ENCODE data around the gene COL15A1. TPM values are rescaled to one million over a fixed set of nuclear protein-coding genes. Genes with fewer than 3 reads are reported as not detected.

Gene COL15A1
- total RNA-seq, 1 experiment from 2014 or later = not detected

GRCh38 chr9:99031319-99031718 lies 87.6 kb downstream of the COL15A1 start:
- BruUV-seq (replicated peaks) = no TSS peak
- Mint-ChIP-seq H3K9me3 (ENCODE audit: unreplicated experiment) (no peaks in the 10 kb centered on the region), H3K4me3 (ENCODE audit: unreplicated experiment) (no peak overlapping the region), H3K27me3 (ENCODE audit: insufficient read depth, unreplicated experiment) (no peaks in the 10 kb centered on the region), H3K4me1 (ENCODE audit: insufficient read depth, unreplicated experiment) (peaks cover 8% of the 10 kb centered on the region), H3K27ac (ENCODE audit: low read depth, unreplicated experiment) (no peak overlapping the region), H3K36me3 (ENCODE audit: insufficient read depth, unreplicated experiment) (no peaks in the 10 kb centered on the region)
- intact Hi-C loops (cut with micrococcal nuclease) = no loop called here
- DNase-seq (ENCODE audit: unreplicated experiment) = no peak
- POLR2A ChIA-PET = no interaction called here
- CTCF ChIA-PET = no interaction called here
- no peak for TF ChIP-seq CTCF (IDR thresholded peaks at IDR 0.05; ENCODE audit: unreplicated experiment)

- POLR2A ChIA-PET = no interaction called here
- no TSS peak for BruUV-seq (replicated peaks)
- H3K27me3 Mint-ChIP-seq (ENCODE audit: insufficient read depth, unreplicated experiment) = no peaks in the 10 kb centered on the region
These were observed 88.3 kb downstream of the COL15A1 start for GRCh38 chr9:99031994-99032393.

GRCh38 chr9:99034149-99034548 lies 90.4 kb downstream of the COL15A1 start:
- TF ChIP-seq CTCF (IDR thresholded peaks at IDR 0.05; ENCODE audit: unreplicated experiment) = no peak
- H3K4me1 Mint-ChIP-seq (ENCODE audit: insufficient read depth, unreplicated experiment) = peaks cover 8% of the 10 kb centered on the region
- no peak overlapping the region for H3K27ac Mint-ChIP-seq (ENCODE audit: low read depth, unreplicated experiment)
- intact Hi-C loops (cut with micrococcal nuclease) = no loop called here
- no TSS peak for BruUV-seq (replicated peaks)
- no peak overlapping the region for H3K4me3 Mint-ChIP-seq (ENCODE audit: unreplicated experiment)
- ChIA-PET CTCF (interaction anchor here (0.7 to 0.8 kb wide), 2 partner anchors 39 to 1131 kb away, joined by 3 read pairs; no protein-coding TSS in a partner anchor), POLR2A (no interaction called here)
- H3K27me3 Mint-ChIP-seq (ENCODE audit: insufficient read depth, unreplicated experiment) = peaks cover 11% of the 10 kb centered on the region
- no peak for DNase-seq (ENCODE audit: unreplicated experiment)
- H3K9me3 Mint-ChIP-seq (ENCODE audit: unreplicated experiment) = no peaks in the 10 kb centered on the region
- no peaks in the 10 kb centered on the region for H3K36me3 Mint-ChIP-seq (ENCODE audit: insufficient read depth, unreplicated experiment)

More at GRCh38 chr9:99031994-99032393, 88.3 kb downstream of the COL15A1 start:
- H3K4me1 Mint-ChIP-seq (ENCODE audit: insufficient read depth, unreplicated experiment) = peaks cover 8% of the 10 kb centered on the region
- intact Hi-C loops (cut with micrococcal nuclease) = no loop called here
- no peak for DNase-seq (ENCODE audit: unreplicated experiment)
- no peak overlapping the region for H3K4me3 Mint-ChIP-seq (ENCODE audit: unreplicated experiment)
- H3K9me3 Mint-ChIP-seq (ENCODE audit: unreplicated experiment) = no peaks in the 10 kb centered on the region
- CTCF ChIA-PET = interaction anchor here (0.6 to 1.0 kb wide), 3 partner anchors 15 to 33 kb away, joined by 3 to 4 read pairs (median 3); no protein-coding TSS in a partner anchor
- no peaks in the 10 kb centered on the region for H3K36me3 Mint-ChIP-seq (ENCODE audit: insufficient read depth, unreplicated experiment)
- H3K27ac Mint-ChIP-seq (ENCODE audit: low read depth, unreplicated experiment) = no peak overlapping the region
- no peak for TF ChIP-seq CTCF (IDR thresholded peaks at IDR 0.05; ENCODE audit: unreplicated experiment)

- Mint-ChIP-seq H3K4me3 (ENCODE audit: unreplicated experiment) (no peak overlapping the region), H3K9me3 (ENCODE audit: unreplicated experiment) (no peaks in the 10 kb centered on the region), H3K36me3 (ENCODE audit: insufficient read depth, unreplicated experiment) (no peaks in the 10 kb centered on the region), H3K27me3 (ENCODE audit: insufficient read depth, unreplicated experiment) (peaks cover 11% of the 10 kb centered on the region), H3K4me1 (ENCODE audit: insufficient read depth, unreplicated experiment) (peaks cover 2% of the 10 kb centered on the region), H3K27ac (ENCODE audit: low read depth, unreplicated experiment) (no peak overlapping the region)
- POLR2A ChIA-PET = no interaction called here
- no peak for TF ChIP-seq CTCF (IDR thresholded peaks at IDR 0.05; ENCODE audit: unreplicated experiment)
- DNase-seq (ENCODE audit: unreplicated experiment) = no peak
- intact Hi-C loops (cut with micrococcal nuclease) = no loop called here
- CTCF ChIA-PET = interaction anchor here (0.9 to 1.1 kb wide), 4 partner anchors 11 to 187 kb away, joined by 3 read pairs; no protein-coding TSS in a partner anchor
- BruUV-seq (replicated peaks) = no TSS peak
These were observed 91.6 kb downstream of the COL15A1 start for GRCh38 chr9:99035313-99035712.

Data from MCF 10A (cell line).